ENCODE measurements around the gene DMBT1.

DNA sequence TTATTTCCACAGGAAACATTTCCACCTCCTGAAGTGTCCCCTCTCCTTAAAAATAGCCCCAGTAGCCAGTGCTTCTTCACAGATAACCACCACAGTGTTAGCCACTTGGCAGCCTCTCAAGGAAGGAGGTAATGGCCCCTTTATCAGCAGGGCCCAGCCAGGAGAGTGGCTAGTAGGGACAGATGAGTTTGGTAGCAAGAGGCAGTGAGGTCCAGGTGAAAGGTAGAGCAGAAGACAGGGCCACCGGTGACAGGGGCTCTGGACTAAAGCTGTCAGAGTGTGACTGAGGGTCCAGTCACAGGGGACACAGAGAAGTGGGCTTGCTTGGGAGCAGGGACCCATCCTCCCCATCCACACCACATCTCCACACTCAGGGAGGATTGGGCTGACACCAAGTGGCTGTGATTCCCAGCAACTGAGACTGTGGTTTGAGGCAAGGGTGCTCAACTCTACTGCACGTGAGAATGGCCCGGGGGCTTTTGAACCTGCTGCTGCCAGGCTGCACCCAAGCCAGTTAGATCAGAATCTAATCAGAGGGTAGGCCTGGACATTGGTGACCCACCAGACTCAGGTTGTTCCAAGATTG is 86.9 kb downstream of the DMBT1 start:
- TF ChIP-seq, protein P1, sequence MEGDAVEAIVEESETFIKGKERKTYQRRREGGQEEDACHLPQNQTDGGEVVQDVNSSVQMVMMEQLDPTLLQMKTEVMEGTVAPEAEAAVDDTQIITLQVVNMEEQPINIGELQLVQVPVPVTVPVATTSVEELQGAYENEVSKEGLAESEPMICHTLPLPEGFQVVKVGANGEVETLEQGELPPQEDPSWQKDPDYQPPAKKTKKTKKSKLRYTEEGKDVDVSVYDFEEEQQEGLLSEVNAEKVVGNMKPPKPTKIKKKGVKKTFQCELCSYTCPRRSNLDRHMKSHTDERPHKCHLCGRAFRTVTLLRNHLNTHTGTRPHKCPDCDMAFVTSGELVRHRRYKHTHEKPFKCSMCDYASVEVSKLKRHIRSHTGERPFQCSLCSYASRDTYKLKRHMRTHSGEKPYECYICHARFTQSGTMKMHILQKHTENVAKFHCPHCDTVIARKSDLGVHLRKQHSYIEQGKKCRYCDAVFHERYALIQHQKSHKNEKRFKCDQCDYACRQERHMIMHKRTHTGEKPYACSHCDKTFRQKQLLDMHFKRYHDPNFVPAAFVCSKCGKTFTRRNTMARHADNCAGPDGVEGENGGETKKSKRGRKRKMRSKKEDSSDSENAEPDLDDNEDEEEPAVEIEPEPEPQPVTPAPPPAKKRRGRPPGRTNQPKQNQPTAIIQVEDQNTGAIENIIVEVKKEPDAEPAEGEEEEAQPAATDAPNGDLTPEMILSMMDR (IDR thresholded peaks at IDR 0.05; ENCODE audit: borderline replicate concordance, extremely low read depth, low read length, poor library complexity, severe bottlenecking) = no peak
- TF ChIP-seq EZH2 (IDR thresholded peaks at IDR 0.05; ENCODE audit: borderline replicate concordance, low read depth, low read length, severe bottlenecking) = no peak

Measured in DND-41 (cell line).